ENCODE data around the gene CLDN5. TPM values are rescaled to one million over a fixed set of nuclear protein-coding genes. Genes with fewer than 3 reads are reported as not detected.

Gene CLDN5
- total and polyA plus RNA-seq, 2 experiments from 2014 or later = 2.0 to 3.2 TPM

- H3K27me3 ChIP-seq (ENCODE audit: insufficient read depth) = no peaks in the 10 kb centered on the region
- Mint-ChIP-seq H3K27me3 (ENCODE audit: insufficient read depth, low read depth, poor library complexity) (peaks cover 3% of the 10 kb centered on the region), H3K4me1 (peaks cover 7% of the 10 kb centered on the region; the same call in 2 of the 3 replicates), H3K36me3 (ENCODE audit: low read depth) (peaks cover 45% of the 10 kb centered on the region), H3K9me3 (no peaks in the 10 kb centered on the region), H3K27ac (no peak overlapping the region), H3K4me3 (no peak overlapping the region)
- TF ChIP-seq ETS1 (IDR thresholded peaks at IDR 0.05) (no peak), STAT1 (IDR thresholded peaks at IDR 0.05; ENCODE audit: unreplicated experiment) (no peak), CREB1 (CRISPR knock-in tag; IDR thresholded peaks at IDR 0.05; ENCODE audit: low read depth) (no peak), EZH2phosphoT487 (IDR thresholded peaks at IDR 0.05; ENCODE audit: unreplicated experiment) (no peak), ZNF114 (CRISPR knock-in tag; IDR thresholded peaks at IDR 0.05) (no peak), ZNF331 (CRISPR knock-in tag; IDR thresholded peaks at IDR 0.05; ENCODE audit: low read depth) (no peak), JUNB (IDR thresholded peaks at IDR 0.05; ENCODE audit: unreplicated experiment) (no peak), ZNF462 (CRISPR knock-in tag; IDR thresholded peaks at IDR 0.05) (no peak), NANOG (IDR thresholded peaks at IDR 0.05; ENCODE audit: borderline replicate concordance) (no peak), REST (IDR thresholded peaks at IDR 0.05; ENCODE audit: unreplicated experiment) (no peak), CTCF (conservative IDR thresholded peaks at IDR 0.05; ENCODE audit: low read depth in 2 of 2) (no peak), EZH2 (IDR thresholded peaks at IDR 0.05; ENCODE audit: low read depth, unreplicated experiment) (no peak), POLR2AphosphoS5 (IDR thresholded peaks at IDR 0.05; ENCODE audit: low read depth) (no peak)
- no peak overlapping the region for H3K4me2 ChIP-seq
- no peak for ATAC-seq
- H4K20me1 ChIP-seq (replicated peaks; ENCODE audit: insufficient read depth) = peaks cover 19% of the 10 kb centered on the region
- H2AFZ ChIP-seq = no peak overlapping the region
- DNase-seq (ENCODE audit: low spot score) = no peak
- peaks cover 35% of the 10 kb centered on the region for H3K36me3 ChIP-seq (ENCODE audit: insufficient read depth)
- no peak overlapping the region for H3K27ac ChIP-seq (ENCODE audit: low read depth)
- peaks cover 7% of the 10 kb centered on the region for H3K4me1 ChIP-seq (ENCODE audit: insufficient read depth)
- H3K9me2 ChIP-seq (ENCODE audit: insufficient read depth) = no peaks in the 10 kb centered on the region
- H3F3A ChIP-seq (replicated peaks; ENCODE audit: low read depth) = no peaks in the 10 kb centered on the region
- H3K79me2 ChIP-seq (replicated peaks; ENCODE audit: insufficient read depth) = peaks cover 14% of the 10 kb centered on the region
- no peak overlapping the region for H3K4me3 ChIP-seq
Observed at GRCh38 chr22:19483481-19484244, 40.5 kb downstream of the CLDN5 start.
